Activated CD4-positive, alpha-beta memory T cell treated with anti-CD3 and anti-CD28 coated beads for 36 hours (primary cell): ENCODE data around the gene STK38L. TPM values are rescaled to one million over a fixed set of nuclear protein-coding genes. Genes with fewer than 3 reads are reported as not detected.

ENCODE experiments used
- CTCF ChIA-PET: fragments of 350-600 bp; sonication (Branson Sonifier 250); formaldehyde crosslinking; loops from one replicate; lab custom pipeline; 2021; ENCODE audit warnings: antibody characterized with exemption, inconsistent platforms; lab: Charles Lee
- POLR2A ChIA-PET: fragments of 350-600 bp; sonication (Branson Sonifier 250); formaldehyde crosslinking; loops from one replicate; lab custom pipeline; 2021; ENCODE audit warnings: antibody characterized with exemption; lab: Charles Lee
- DNase-seq: peaks from one replicate; pipeline ENCODE4 v3.0.0-alpha.2; 2020
- H3K27ac Mint-ChIP-seq: one replicate; pipeline ENCODE4 v1.8.0; 2021; ENCODE audit warnings: mixed read lengths
- H3K27me3 Mint-ChIP-seq: one replicate; pipeline ENCODE4 v1.8.0; 2021; ENCODE audit warnings: mixed read lengths
- H3K36me3 Mint-ChIP-seq: one replicate; pipeline ENCODE4 v1.8.0; 2021; ENCODE audit warnings: mixed read lengths
- H3K4me1 Mint-ChIP-seq: one replicate; pipeline ENCODE4 v1.8.0; 2021; ENCODE audit warnings: low read depth, mixed read lengths
- H3K4me3 Mint-ChIP-seq: one replicate; pipeline ENCODE4 v1.8.0; 2021; ENCODE audit warnings: mild to moderate bottlenecking, mixed read lengths
- H3K9me3 Mint-ChIP-seq: one replicate; pipeline ENCODE4 v1.8.0; 2021; ENCODE audit warnings: mixed read lengths
- intact Hi-C: fragments of 100-400 bp; cut with micrococcal nuclease; formaldehyde crosslinking; loops from one replicate; pipeline ENCODE4 v1.15.1; 2023
- total RNA-seq, 2 experiments: library from RNA; stranded (reverse); gene quantifications; one replicate each; pipeline ENCODE4 v1.2.3, GENCODE V29; 2021

STK38L gene
- total RNA-seq, 2 experiments from 2014 or later = 25.1 to 25.2 TPM

- CTCF ChIA-PET = interaction anchor here (1.0 to 1.2 kb wide), 2 partner anchors 26 to 29 kb away, joined by 3 read pairs; no protein-coding TSS in a partner anchor
- intact Hi-C loops = no loop called here
- H3K27me3 Mint-ChIP-seq = peaks cover 7% of the 10 kb centered on the region
- no peak overlapping the region for H3K27ac Mint-ChIP-seq
- H3K4me3 Mint-ChIP-seq = no peak overlapping the region
- POLR2A ChIA-PET = no interaction called here
- DNase-seq = no peak
- no peaks in the 10 kb centered on the region for H3K36me3 Mint-ChIP-seq
- H3K9me3 Mint-ChIP-seq = no peaks in the 10 kb centered on the region
- H3K4me1 Mint-ChIP-seq = no peaks in the 10 kb centered on the region
These were observed 111.9 kb downstream of the STK38L start for GRCh38 chr12:27355979-27356378.

GRCh38 chr12:27359578-27360340, 115.7 kb downstream of the STK38L start:
- peaks cover 12% of the 10 kb centered on the region for H3K27me3 Mint-ChIP-seq
- no peaks in the 10 kb centered on the region for H3K9me3 Mint-ChIP-seq
- H3K36me3 Mint-ChIP-seq = no peaks in the 10 kb centered on the region
- DNase-seq = no peak
- intact Hi-C loops = no loop called here
- H3K4me1 Mint-ChIP-seq = no peaks in the 10 kb centered on the region
- no peak overlapping the region for H3K27ac Mint-ChIP-seq
- ChIA-PET POLR2A (no interaction called here), CTCF (no interaction called here)
- H3K4me3 Mint-ChIP-seq = no peak overlapping the region

GRCh38 chr12:27361372-27361771, 117.3 kb downstream of the STK38L start:
- POLR2A ChIA-PET = no interaction called here
- H3K4me3 Mint-ChIP-seq = no peak overlapping the region
- intact Hi-C loops = no loop called here
- H3K27me3 Mint-ChIP-seq = peaks cover 12% of the 10 kb centered on the region
- CTCF ChIA-PET = no interaction called here
- no peaks in the 10 kb centered on the region for H3K4me1 Mint-ChIP-seq
- no peak overlapping the region for H3K27ac Mint-ChIP-seq
- H3K36me3 Mint-ChIP-seq = no peaks in the 10 kb centered on the region
- no peaks in the 10 kb centered on the region for H3K9me3 Mint-ChIP-seq
- no peak for DNase-seq

GRCh38 chr12:27366621-27367020, 122.5 kb downstream of the STK38L start:
- DNase-seq = no peak
- Mint-ChIP-seq H3K36me3 (peaks cover 1% of the 10 kb centered on the region), H3K4me3 (no peak overlapping the region), H3K9me3 (no peaks in the 10 kb centered on the region), H3K4me1 (no peaks in the 10 kb centered on the region), H3K27me3 (peaks cover 5% of the 10 kb centered on the region), H3K27ac (no peak overlapping the region)
- intact Hi-C loops = no loop called here
- CTCF ChIA-PET = interaction anchor here (1.0 kb wide), 1 partner anchor 20 kb away, joined by 3 read pairs; no protein-coding TSS in a partner anchor
- POLR2A ChIA-PET = no interaction called here

- H3K27me3 Mint-ChIP-seq = peaks cover 5% of the 10 kb centered on the region
- intact Hi-C loops = no loop called here
- H3K9me3 Mint-ChIP-seq = no peaks in the 10 kb centered on the region
- ChIA-PET POLR2A (no interaction called here), CTCF (interaction anchor here (0.8 to 1.0 kb wide), 2 partner anchors 19 to 285 kb away, joined by 3 read pairs; no protein-coding TSS in a partner anchor)
- no peak overlapping the region for H3K27ac Mint-ChIP-seq
- no peak overlapping the region for H3K4me3 Mint-ChIP-seq
- no peak for DNase-seq
- no peaks in the 10 kb centered on the region for H3K4me1 Mint-ChIP-seq
- peaks cover 1% of the 10 kb centered on the region for H3K36me3 Mint-ChIP-seq
These were observed 123.0 kb downstream of the STK38L start for GRCh38 chr12:27367078-27367477.

Other genes starting within 250 kb of the STK38L start
- 10 to 100 TPM; 24.2 to 28.5 TPM for gene TM7SF3, start 229.9 kb upstream of the STK38L start, total RNA-seq
- gene MED21, start 221.7 kb upstream of the STK38L start, total RNA-seq = 10 to 100 TPM; 28.6 to 30.5 TPM
- not detected for gene C12orf71, start 161.7 kb upstream of the STK38L start, total RNA-seq
- 10 to 100 TPM; 14.9 to 15.2 TPM for gene BMAL2, start 88.5 kb downstream of the STK38L start, total RNA-seq
- gene SMCO2, start 202.4 kb downstream of the STK38L start, total RNA-seq = under 1 TPM in 1 of 2 experiments, not detected in 1; 0.19 TPM